Vagina (tissue), 2 donors: ENCODE results near the gene CFHR3.

Experiments used
- POLR2A ChIP-seq, 2 donors: fragments of 450-650 bp; IDR thresholded peaks; one replicate each; pipeline ENCODE4 v1.6.1; 2017; ENCODE audit warnings: antibody characterized with exemption in 2 of 2, mild to moderate bottlenecking in 2 of 2, moderate library complexity in 2 of 2
- POLR2AphosphoS5 ChIP-seq, 2 donors: sonication (generic); formaldehyde crosslinking; IDR thresholded peaks; one replicate each; pipeline ENCODE4 v1.9.0; 2017; ENCODE audit warnings: antibody characterized with exemption in 2 of 2, mild to moderate bottlenecking in 2 of 2, low read depth in 1 of 2; ENCODE audit not compliant: insufficient read depth in 1 of 2
- TF ChIP-seq, protein P1 (sequence below), 3 experiments: fragments of 450-650 bp in 2 of 3; fragments of 200-600 bp in 1 of 3; sonication (generic) in 1 of 3; IDR thresholded peaks; one replicate each; pipeline ENCODE4 v1.5.1; 2017 to 2019; ENCODE audit warnings: antibody characterized with exemption in 3 of 3, mild to moderate bottlenecking in 2 of 3, moderate library complexity in 2 of 3

DNA sequence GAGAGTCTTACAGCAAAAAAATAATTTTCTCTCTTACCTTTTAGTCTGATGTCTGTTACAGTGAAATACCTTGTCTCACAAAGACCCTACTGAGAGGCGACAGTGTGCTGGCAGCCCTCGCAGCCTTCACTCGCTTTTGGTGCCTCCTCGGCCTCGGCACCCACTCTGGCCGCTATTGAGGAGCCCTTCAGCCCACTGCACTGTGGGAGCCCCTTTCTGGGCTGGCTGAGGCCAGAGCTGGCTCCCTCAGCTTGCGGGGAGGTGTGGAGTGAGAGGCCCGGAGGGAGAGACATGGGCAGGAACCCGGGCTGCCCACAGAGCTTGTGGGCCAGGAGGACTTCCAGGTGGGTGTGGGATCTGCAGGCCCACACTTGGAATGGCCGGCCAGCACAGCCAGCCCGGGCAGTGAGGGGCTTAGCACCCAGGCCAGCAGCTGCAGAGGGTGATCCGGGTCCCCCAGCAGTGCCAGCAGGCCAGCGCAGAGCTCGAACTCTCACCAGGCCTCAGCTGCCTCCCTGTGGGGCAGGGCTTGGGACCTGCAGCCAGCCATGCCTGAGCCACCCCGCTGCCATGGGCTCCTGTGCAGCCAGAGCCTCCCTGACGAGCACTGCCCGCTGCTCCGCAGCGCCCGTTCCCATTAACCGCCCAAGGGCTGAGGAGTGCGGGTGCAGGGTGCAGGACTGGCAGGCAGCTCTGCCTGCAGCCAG is 34.0 kb downstream of the CFHR3 start:
- no peak for TF ChIP-seq POLR2A (IDR thresholded peaks at IDR 0.05)
- TF ChIP-seq, protein P1, sequence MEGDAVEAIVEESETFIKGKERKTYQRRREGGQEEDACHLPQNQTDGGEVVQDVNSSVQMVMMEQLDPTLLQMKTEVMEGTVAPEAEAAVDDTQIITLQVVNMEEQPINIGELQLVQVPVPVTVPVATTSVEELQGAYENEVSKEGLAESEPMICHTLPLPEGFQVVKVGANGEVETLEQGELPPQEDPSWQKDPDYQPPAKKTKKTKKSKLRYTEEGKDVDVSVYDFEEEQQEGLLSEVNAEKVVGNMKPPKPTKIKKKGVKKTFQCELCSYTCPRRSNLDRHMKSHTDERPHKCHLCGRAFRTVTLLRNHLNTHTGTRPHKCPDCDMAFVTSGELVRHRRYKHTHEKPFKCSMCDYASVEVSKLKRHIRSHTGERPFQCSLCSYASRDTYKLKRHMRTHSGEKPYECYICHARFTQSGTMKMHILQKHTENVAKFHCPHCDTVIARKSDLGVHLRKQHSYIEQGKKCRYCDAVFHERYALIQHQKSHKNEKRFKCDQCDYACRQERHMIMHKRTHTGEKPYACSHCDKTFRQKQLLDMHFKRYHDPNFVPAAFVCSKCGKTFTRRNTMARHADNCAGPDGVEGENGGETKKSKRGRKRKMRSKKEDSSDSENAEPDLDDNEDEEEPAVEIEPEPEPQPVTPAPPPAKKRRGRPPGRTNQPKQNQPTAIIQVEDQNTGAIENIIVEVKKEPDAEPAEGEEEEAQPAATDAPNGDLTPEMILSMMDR (IDR thresholded peaks at IDR 0.05): no peak
- TF ChIP-seq POLR2AphosphoS5 (IDR thresholded peaks at IDR 0.05; ENCODE audit: insufficient read depth in 1 of 2, low read depth in 1 of 2): no peak
